GM19193 (cell line): Measurements from ENCODE around the gene ECHDC3.

ENCODE experiments used
- POLR2A ChIP-seq: IDR thresholded peaks from 4 replicates; pipeline ENCODE4 v1.6.1; 2011; ENCODE audit not compliant: insufficient read depth, insufficient read length; ENCODE audit errors: extremely low read depth

ECHDC3 gene, protein sequence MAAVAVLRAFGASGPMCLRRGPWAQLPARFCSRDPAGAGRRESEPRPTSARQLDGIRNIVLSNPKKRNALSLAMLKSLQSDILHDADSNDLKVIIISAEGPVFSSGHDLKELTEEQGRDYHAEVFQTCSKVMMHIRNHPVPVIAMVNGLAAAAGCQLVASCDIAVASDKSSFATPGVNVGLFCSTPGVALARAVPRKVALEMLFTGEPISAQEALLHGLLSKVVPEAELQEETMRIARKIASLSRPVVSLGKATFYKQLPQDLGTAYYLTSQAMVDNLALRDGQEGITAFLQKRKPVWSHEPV

GRCh38 chr10:11742009-11742778, at the start of gene ECHDC3:
Gene ECHDC3 (plus strand): TSS chr10:11742382. CDS start chr10:11742577, 195 bp downstream.
- TF ChIP-seq POLR2A: peak; percentile 29

GRCh38 chr10:11693376-11693775, 48.8 kb upstream of the ECHDC3 start:
- TF ChIP-seq POLR2A: no peak

DNA sequence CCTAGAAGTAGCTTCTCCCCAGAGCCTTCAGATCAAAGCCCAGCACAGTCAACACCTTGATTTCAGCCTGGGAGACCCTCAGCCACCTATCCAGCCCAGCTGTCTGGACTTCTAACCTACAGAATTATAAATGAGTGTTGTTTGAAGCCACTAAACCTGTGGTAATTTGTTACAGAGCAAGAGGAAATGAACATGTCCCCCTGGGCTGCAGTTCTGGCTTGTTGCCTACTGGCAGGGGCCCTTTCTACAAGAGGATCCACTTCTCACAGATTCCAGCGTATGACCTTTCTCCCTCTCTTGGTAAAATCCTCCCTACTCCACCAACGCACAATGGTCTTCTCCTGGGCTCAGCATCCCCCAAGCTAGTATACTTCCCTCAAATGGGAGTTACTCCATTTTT, 46.4 kb upstream of the ECHDC3 start:
- TF ChIP-seq POLR2A: no peak

DNA sequence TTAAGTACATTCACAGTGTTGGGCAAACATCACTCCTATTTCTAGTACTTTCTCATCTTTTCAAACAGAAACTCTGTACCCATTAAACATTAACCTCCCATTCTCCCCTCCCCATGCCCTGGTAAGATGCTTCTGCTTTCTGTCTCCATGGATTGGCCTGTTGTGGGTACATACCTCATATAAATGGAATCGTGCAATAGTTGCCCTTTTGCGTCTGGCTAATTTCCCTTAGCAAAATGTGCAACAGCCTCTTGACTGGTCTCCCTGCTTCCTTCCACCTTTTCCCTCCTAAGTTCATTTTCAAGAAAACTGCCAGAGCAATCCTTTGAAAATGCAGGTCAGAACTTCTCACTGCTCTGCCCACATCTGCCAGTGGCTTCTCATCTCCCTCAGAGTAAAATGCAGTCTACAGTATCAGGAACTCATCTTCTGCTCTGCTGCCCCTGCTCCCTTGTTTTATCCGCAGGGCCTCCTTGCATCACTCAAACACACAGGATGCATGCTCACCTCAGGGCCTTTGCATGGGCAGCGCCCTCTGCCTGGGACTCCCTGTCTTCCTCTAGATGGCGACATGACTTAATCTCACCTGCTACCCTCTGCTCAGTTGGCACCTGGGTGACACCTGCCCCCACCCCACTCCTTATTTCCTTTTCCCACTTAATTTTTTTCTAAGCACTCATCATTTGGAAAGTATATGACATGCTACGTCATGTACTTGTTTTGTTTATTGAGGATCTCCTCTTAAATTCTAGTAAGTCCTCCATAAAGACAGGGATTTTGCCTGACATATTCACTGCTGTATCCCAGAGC, 44.3 kb upstream of the ECHDC3 start:
- no peak for TF ChIP-seq POLR2A

DNA sequence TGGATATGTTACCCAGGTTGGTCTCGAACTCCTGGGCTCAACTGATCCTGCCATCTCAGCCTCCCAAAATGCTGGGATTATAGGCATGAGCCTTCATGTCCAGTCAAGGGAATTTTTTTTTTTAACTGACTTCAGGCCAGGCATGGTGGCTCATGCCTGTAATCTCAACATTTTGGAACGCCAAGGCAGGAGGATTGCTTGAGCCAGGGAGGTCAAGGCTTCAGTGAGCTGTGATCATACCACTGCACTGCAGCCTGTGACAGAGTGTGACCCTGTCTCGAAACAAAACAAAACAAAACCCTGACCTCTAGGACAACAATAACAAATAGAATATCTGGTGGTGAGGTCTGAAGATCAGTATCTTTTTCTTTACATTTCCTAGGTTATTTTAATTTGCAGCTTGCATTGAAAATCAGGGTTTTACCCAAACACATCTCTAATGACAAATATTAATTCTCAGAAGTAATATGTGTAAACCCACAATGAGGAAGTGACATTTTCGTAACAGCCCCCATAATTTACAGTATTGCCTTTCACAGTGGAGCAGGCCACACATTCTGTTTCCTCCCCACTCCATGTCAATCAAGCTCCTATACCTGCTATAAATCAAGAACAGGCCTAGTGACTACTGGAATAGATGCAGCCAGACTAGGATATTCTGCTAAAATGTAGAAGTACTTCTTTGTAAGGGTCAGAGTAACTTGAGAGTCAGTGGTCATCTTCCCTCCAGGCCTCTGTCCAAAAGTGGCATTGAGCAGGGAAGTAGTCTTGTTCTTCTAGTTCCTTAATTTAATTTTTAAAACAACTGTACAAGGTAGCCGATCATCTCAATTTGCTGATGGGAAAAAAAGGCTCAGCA, 43.3 kb upstream of the ECHDC3 start:
- no peak for TF ChIP-seq POLR2A

GRCh38 chr10:11699550-11700097, 42.6 kb upstream of the ECHDC3 start:
- TF ChIP-seq POLR2A: no peak

DNA sequence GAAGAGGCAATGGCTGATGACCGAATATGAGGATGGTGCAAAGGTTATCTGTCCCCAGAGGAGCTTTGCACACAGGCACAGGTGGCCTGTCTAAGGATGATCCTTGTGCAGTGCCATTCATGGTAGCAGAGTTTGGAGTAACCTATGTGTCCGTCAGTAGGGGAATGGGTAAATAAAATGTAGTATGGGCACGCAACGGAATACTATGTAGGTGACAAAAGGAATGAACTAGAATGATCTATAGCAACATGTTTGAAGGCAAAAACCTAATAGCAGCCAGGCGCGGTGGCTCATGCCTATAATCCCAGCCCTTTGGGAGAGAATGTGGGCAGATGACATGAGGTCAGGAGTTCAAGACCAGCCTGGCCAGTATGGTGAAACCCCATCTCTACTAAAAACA, 41.6 kb upstream of the ECHDC3 start:
- no peak for TF ChIP-seq POLR2A

- TF ChIP-seq POLR2A: no peak
Observed at GRCh38 chr10:11701451-11702095, 40.6 kb upstream of the ECHDC3 start.

GRCh38 chr10:11702264-11702663, 39.9 kb upstream of the ECHDC3 start:
- TF ChIP-seq POLR2A: no peak

DNA sequence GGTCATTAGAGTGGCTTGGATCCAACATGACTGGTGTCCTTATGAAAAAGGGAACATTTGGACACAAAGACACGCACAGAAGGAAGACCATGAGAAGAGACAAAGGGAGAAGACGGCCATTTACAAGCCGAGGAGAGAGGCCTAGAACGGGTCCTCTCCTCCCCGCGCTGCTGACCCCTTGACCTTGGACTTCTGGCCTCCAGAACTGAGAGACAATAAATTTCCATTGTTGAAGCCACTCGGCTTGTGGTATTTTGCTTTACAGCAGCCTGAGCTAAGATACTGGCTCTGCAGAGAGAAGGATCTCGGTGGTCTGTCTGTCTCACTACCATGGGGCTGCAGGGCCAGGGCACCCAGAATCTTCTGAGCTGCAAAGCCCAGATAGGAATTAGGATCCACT, 38.1 kb upstream of the ECHDC3 start:
- no peak for TF ChIP-seq POLR2A

DNA sequence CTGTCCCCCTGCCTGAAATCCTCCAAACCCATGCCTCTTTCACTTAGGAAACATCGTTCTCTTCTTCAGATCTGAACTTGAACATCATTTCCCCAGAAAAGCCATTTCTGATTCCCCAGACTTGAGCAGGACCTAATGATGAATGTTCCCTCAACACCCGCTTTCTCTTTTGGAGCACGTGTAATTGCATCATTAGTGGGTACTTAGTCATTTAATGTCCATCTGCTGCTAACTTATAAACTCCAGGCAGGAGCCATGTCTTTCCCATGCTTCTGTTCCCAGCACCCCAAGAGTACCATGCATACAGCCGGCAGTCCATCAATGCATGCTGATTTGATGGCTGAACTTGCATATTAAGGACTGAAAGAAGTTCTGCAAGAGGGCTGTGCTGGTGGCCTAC, 36.5 kb upstream of the ECHDC3 start:
- TF ChIP-seq POLR2A: no peak

- no peak for TF ChIP-seq POLR2A
Observed at GRCh38 chr10:11706895-11707567, 35.2 kb upstream of the ECHDC3 start.
